Measurements from ENCODE around the gene CCDC157.

- TF ChIP-seq, protein P1, sequence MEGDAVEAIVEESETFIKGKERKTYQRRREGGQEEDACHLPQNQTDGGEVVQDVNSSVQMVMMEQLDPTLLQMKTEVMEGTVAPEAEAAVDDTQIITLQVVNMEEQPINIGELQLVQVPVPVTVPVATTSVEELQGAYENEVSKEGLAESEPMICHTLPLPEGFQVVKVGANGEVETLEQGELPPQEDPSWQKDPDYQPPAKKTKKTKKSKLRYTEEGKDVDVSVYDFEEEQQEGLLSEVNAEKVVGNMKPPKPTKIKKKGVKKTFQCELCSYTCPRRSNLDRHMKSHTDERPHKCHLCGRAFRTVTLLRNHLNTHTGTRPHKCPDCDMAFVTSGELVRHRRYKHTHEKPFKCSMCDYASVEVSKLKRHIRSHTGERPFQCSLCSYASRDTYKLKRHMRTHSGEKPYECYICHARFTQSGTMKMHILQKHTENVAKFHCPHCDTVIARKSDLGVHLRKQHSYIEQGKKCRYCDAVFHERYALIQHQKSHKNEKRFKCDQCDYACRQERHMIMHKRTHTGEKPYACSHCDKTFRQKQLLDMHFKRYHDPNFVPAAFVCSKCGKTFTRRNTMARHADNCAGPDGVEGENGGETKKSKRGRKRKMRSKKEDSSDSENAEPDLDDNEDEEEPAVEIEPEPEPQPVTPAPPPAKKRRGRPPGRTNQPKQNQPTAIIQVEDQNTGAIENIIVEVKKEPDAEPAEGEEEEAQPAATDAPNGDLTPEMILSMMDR (conservative IDR thresholded peaks at IDR 0.05): no peak
- TF ChIP-seq ZFX (IDR thresholded peaks at IDR 0.05): no peak
Measured at GRCh38 chr22:30335236-30335635, 21.6 kb upstream of the CCDC157 start.

All from C4-2B (cell line).